Measurements from ENCODE around the gene CCL26. TPM values are rescaled to one million over a fixed set of nuclear protein-coding genes. Genes with fewer than 3 reads are reported as not detected.

Gene CCL26
- total RNA-seq, 4 donors from 2014 or later: not detected

DNA sequence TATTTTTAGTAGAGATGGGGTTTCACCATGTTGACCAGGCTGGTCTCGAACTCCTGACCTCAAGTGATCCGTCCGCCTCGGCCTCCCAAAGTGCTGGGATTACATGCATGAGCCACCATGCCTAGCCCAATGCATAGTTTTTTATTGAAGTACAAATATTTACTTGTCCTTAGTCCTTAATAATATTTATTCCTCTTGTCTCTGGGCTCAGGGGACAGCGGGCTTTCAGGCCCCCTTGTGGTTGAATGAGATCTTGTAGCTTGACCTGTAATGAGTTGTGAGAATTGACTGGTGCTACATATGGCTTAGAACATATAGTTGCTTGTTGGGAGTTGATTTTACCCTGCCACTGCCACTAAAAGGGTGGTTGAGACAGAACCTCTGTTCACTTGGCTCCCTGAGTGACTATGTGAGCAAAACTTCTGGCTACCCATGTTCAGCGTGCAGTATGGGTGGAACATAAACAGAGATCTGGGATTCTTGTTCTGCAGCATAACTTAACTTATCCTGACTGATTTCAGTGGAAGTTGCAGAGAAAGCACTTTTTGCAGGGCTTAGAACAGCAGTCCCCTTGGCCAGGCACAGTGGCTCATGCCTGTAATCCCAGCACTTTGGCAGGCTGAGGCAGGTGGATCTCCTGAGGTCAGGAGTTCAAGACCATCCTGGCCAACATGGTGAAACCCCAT, 14.9 kb downstream of the CCL26 start:
- intact Hi-C loops (cut with DNase I; ENCODE audit: low total_unique reads) (no loop called here), in situ Hi-C loops (cut with MboI; ENCODE audit: low sequenced_read_pairs in 4 of 4) (loop anchor here in 1 of 4 donors (25.0 kb wide), 1 partner anchor 695 kb away; the partner anchor contains the start of gene RCC1L)
- Histone ChIP-seq H3K27ac (no peak overlapping the region), H3K4me3 (no peak overlapping the region), H3K27me3 (no peaks in the 10 kb centered on the region), H3K9me3 (no peaks in the 10 kb centered on the region), H3K4me1 (no peaks in the 10 kb centered on the region), H3K36me3 (no peaks in the 10 kb centered on the region)
- ATAC-seq: no peak
- DNase-seq: no peak
- TF ChIP-seq, protein P1, sequence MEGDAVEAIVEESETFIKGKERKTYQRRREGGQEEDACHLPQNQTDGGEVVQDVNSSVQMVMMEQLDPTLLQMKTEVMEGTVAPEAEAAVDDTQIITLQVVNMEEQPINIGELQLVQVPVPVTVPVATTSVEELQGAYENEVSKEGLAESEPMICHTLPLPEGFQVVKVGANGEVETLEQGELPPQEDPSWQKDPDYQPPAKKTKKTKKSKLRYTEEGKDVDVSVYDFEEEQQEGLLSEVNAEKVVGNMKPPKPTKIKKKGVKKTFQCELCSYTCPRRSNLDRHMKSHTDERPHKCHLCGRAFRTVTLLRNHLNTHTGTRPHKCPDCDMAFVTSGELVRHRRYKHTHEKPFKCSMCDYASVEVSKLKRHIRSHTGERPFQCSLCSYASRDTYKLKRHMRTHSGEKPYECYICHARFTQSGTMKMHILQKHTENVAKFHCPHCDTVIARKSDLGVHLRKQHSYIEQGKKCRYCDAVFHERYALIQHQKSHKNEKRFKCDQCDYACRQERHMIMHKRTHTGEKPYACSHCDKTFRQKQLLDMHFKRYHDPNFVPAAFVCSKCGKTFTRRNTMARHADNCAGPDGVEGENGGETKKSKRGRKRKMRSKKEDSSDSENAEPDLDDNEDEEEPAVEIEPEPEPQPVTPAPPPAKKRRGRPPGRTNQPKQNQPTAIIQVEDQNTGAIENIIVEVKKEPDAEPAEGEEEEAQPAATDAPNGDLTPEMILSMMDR (IDR thresholded peaks at IDR 0.05 in 4 of 5, conservative IDR thresholded peaks at IDR 0.05 in 1 of 5): peak in 1 of 5 experiments; percentile 21
- TF ChIP-seq POLR2A (IDR thresholded peaks at IDR 0.05): no peak

DNA sequence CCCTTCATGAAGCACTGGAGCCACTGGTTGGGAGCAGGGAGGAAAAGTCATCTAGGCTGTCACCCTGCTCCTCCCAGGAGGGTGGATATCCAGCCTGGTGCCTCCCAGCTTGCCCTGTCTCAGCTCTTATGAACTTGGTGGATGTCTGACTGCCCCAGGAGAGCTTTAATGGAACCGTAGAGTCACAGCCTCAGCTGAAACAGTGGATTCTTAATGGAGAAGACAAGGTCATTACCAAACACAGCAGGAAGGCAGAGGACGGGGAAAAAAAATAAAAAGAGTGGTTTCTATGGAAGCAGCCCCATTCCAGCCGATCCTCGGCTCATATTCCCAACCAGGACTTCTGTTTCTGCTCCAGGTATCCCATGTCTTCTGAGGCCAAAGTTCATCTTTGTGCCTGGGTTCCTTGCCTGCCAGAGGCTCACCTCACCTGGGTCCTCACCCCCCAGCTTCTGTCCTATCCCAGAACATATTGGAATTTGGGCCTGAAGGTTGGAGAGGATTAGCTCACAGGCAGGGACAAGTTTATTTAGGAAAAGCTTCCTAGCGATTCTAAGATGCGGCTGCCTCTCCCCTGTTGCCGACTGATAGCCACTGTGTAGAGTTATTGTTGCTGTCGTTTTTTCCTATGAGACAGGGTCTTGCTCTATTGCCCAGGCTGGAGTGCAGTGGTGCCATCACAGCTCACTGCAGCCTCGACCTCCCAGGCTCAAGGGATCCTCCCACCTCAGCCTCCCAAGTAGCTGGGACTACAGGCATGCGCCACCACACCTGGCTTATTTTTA, 15.6 kb downstream of the CCL26 start:
- in situ Hi-C loops (cut with MboI; ENCODE audit: low sequenced_read_pairs in 4 of 4): loop anchor here in 1 of 4 donors (25.0 kb wide), 1 partner anchor 694 kb away; the partner anchor contains the start of gene RCC1L
- TF ChIP-seq, protein P1 (IDR thresholded peaks at IDR 0.05 in 4 of 5, conservative IDR thresholded peaks at IDR 0.05 in 1 of 5): no peak
- no peak for TF ChIP-seq POLR2A (IDR thresholded peaks at IDR 0.05)
- intact Hi-C loops (cut with DNase I; ENCODE audit: low total_unique reads): no loop called here
- H3K4me3 ChIP-seq: no peak overlapping the region
- no peaks in the 10 kb centered on the region for H3K9me3 ChIP-seq
- no peak for ATAC-seq
- no peaks in the 10 kb centered on the region for H3K27me3 ChIP-seq
- DNase-seq: no peak
- no peaks in the 10 kb centered on the region for H3K36me3 ChIP-seq
- H3K27ac ChIP-seq: no peak overlapping the region
- no peaks in the 10 kb centered on the region for H3K4me1 ChIP-seq

DNA sequence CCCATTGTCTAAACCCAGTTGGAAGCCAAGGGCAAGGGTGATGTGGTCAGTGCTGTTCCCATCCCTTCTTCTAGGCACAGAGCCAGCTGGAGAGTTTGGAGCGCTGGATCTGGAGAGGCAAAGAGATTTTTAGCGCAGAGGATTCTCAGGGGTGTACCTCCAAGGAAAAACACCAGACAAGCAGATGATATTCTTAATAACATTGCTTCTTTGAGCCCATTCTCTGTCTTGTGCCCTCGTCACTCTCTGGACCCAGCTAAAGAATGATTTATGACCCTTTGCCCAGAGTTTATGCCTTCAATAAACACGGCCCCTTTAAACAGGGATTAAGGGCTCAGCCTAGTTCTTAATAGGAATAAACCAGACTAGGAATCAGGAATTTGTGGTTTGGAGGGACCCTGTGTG, 28.6 kb downstream of the CCL26 start:
- Histone ChIP-seq H3K4me3 (no peak overlapping the region), H3K36me3 (no peaks in the 10 kb centered on the region), H3K27ac (peak overlapping the region in 1 of 4 donors; percentile 19), H3K4me1 (no peaks in the 10 kb centered on the region), H3K9me3 (no peaks in the 10 kb centered on the region), H3K27me3 (no peaks in the 10 kb centered on the region)
- intact Hi-C loops (cut with DNase I; ENCODE audit: low total_unique reads): no loop called here
- in situ Hi-C loops (cut with MboI; ENCODE audit: low sequenced_read_pairs in 4 of 4): loop anchor here (25.0 kb wide), 3 partner anchors 106 to 294 kb away; partner anchors contain the start of genes MDH2 (in 3 of the 4) and STYXL1 (in 3 of the 4)
- TF ChIP-seq, protein P1 (IDR thresholded peaks at IDR 0.05 in 4 of 5, conservative IDR thresholded peaks at IDR 0.05 in 1 of 5): no peak
- no peak for TF ChIP-seq POLR2A (IDR thresholded peaks at IDR 0.05)
- DNase-seq: no peak
- ATAC-seq: no peak

DNA sequence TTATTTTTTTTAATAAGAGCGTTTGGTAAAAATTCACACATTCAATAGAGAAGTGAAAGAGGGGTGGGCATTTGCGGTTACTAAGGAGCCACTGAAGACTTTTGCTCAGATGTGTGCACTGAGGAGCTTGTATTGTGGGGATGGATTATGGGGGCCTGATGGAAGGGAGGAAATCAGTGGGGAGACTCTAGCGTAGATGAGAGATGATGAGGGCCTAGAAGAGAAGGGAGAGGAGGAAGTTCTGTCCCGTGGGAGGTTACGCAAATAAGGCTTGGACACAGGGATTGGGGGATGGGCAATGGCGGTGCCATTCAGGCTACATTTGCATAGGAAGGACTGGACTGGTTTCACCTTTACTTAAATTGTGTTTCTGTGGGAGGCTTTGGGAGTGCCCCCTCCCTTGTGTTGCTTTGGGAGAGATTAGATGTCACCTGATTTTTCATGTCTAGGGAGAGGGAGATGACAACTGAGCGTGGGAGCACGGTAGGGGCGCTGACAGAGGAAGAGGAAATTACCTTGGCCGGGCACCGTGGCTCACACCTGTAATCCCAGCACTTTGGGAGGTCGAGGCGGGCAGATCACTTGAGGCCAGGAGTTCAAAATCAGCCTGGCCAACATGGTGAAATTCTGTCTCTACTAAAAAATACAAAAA, 31.0 kb downstream of the CCL26 start:
- peaks cover 4 to 5% of the 10 kb centered on the region in 2 donors for H3K4me1 ChIP-seq
- no peak for ATAC-seq
- no peaks in the 10 kb centered on the region for H3K9me3 ChIP-seq
- DNase-seq: peak; percentile 28 to 32
- in situ Hi-C loops (cut with MboI; ENCODE audit: low sequenced_read_pairs in 4 of 4): loop anchor here (25.0 kb wide), 3 partner anchors 104 to 296 kb away; partner anchors contain the start of genes MDH2 (in 3 of the 4) and STYXL1 (in 3 of the 4)
- no peaks in the 10 kb centered on the region for H3K27me3 ChIP-seq
- H3K4me3 ChIP-seq: no peak overlapping the region
- H3K27ac ChIP-seq: peak overlapping the region in 2 of 4 donors; percentile 25 to 35
- H3K36me3 ChIP-seq: no peaks in the 10 kb centered on the region
- intact Hi-C loops (cut with DNase I; ENCODE audit: low total_unique reads): no loop called here
- no peak for TF ChIP-seq POLR2A (IDR thresholded peaks at IDR 0.05)
- TF ChIP-seq, protein P1 (IDR thresholded peaks at IDR 0.05 in 4 of 5, conservative IDR thresholded peaks at IDR 0.05 in 1 of 5): no peak
